ENCODE data around the gene CTNNA2.

GRCh38 chr2:80198042-80198441, 685.2 kb downstream of the CTNNA2 start:
- no peak for TF ChIP-seq POLR2A (IDR thresholded peaks at IDR 0.05; ENCODE audit: low read depth, low read length)
- no peak for TF ChIP-seq POLR2AphosphoS5 (IDR thresholded peaks at IDR 0.05; ENCODE audit: low read depth, low read length)
- no peak for TF ChIP-seq TAF1 (IDR thresholded peaks at IDR 0.05; ENCODE audit: borderline replicate concordance, low read depth, low read length)
